Measurements from ENCODE around the gene CHCHD2.
"Not testable (repeated sequence)": the region's sequence is repeated elsewhere in the genome, so short reads cannot be mapped to it uniquely, and the experiment has no call there.

The CHCHD2 gene

DNA sequence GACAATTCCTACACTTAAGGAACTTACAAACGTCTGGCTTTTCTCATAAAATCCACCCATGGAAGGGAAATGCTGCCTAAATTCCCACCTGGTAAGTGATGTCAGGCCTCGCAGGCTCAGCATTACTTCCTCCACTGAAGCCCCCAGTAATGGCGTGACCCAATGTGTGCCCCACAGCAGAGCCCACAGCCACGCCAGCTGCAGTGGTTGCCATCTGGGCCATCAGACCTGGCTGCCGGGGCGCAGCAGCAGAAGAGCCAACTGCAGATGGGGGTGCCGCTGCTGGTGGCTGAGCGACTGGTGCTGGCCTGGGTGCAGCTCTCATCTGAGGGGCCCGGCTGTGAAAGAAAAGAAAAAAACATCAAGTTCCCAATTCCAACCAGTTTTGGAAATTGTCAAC lies 2.1 kb downstream of the CHCHD2 start:
- not testable (repeated sequence) for H3K9me3 ChIP-seq (ENCODE audit: control insufficient read depth, low read depth, low read length); H3K4me3 ChIP-seq (ENCODE audit: low read length); H3K9ac ChIP-seq (ENCODE audit: low read length); H3K27ac ChIP-seq (ENCODE audit: low read length); H3K27me3 ChIP-seq (ENCODE audit: control insufficient read depth, insufficient read depth, low read length); H3K4me1 ChIP-seq (ENCODE audit: control insufficient read depth, low read depth, low read length)
- H3K36me3 ChIP-seq (ENCODE audit: control insufficient read depth, low read depth, low read length), result peaks cover 44% of the 10 kb centered on the region

DNA sequence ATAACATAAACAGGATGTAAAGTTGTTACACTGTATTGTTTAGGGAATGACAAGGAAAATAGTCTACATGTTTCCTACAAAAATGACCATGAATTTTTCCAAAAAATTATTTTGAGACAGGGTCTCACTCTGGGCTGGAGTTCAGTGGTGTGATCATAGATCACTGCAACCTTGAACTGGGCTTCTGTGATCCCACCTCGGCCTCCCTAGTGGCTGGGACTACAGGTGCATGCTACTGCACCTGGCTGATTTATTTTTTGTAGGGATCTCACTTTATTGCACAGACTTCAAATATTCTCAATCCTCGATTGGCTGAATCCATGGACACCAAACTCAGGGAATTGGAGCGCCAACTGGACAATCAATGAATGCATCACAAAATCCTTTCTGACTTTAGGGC lies 6.6 kb downstream of the CHCHD2 start:
- peaks cover 44% of the 10 kb centered on the region for H3K36me3 ChIP-seq (ENCODE audit: control insufficient read depth, low read depth, low read length)
- H3K9me3 ChIP-seq (ENCODE audit: control insufficient read depth, low read depth, low read length), result no peaks in the 10 kb centered on the region
- no peak overlapping the region for H3K9ac ChIP-seq (ENCODE audit: low read length)
- no peaks in the 10 kb centered on the region for H3K4me1 ChIP-seq (ENCODE audit: control insufficient read depth, low read depth, low read length)
- H3K4me3 ChIP-seq (ENCODE audit: low read length), result no peak overlapping the region
- H3K27ac ChIP-seq (ENCODE audit: low read length), result no peak overlapping the region
- no peaks in the 10 kb centered on the region for H3K27me3 ChIP-seq (ENCODE audit: control insufficient read depth, insufficient read depth, low read length)

DNA sequence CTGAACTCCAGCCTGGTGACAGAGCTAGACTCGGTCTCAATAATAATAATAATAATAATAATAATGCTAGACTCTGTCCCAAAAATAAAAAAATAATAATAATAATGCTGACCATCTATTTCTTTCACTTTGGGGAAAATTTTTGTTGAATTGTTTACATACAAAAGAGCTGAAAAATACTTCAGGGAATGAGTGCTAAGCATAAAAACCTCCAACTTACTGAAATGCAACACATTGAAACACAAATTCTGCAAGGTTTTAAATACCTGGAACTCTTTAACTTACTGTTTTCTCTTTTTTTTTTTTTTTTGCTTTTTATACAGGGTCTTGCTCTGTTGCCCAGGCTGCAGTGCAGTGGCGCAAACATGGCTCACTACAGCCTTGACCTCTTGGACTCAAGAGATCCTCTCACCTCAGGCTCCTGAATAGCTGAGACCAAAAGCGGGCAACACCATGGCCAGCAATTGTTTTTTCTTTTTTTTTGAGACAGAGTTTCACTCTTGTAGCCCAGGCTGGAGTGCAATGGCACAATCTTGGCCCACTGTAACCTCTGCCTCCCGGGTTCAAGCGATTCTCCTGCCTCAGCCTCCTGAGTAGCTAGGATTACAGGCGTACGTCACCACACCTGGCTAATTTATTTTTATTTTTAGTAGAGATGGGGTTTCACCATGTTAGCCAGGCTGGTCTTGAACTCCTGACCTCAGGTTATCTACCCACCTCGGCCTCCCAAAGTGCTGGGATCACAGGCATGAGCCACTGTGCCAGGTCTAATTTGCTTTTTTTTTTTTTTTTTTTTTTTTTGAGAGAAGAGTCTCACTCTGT lies 7.9 kb downstream of the CHCHD2 start:
- H3K27ac ChIP-seq (ENCODE audit: low read length), result not testable (repeated sequence)
- peaks cover 36% of the 10 kb centered on the region for H3K36me3 ChIP-seq (ENCODE audit: control insufficient read depth, low read depth, low read length)

GRCh38 chr7:56097700-56098099 lies 8.6 kb downstream of the CHCHD2 start:
- no peak overlapping the region for H3K27ac ChIP-seq (ENCODE audit: low read length)
- H3K9ac ChIP-seq (ENCODE audit: low read length), result no peak overlapping the region
- H3K27me3 ChIP-seq (ENCODE audit: control insufficient read depth, insufficient read depth, low read length), result no peaks in the 10 kb centered on the region
- no peaks in the 10 kb centered on the region for H3K4me1 ChIP-seq (ENCODE audit: control insufficient read depth, low read depth, low read length)
- no peaks in the 10 kb centered on the region for H3K9me3 ChIP-seq (ENCODE audit: control insufficient read depth, low read depth, low read length)
- H3K4me3 ChIP-seq (ENCODE audit: low read length), result no peak overlapping the region
- H3K36me3 ChIP-seq (ENCODE audit: control insufficient read depth, low read depth, low read length), result peaks cover 32% of the 10 kb centered on the region

More for the DNA sequence above, 7.9 kb downstream of the CHCHD2 start:
- H3K4me3 ChIP-seq (ENCODE audit: low read length); H3K4me1 ChIP-seq (ENCODE audit: control insufficient read depth, low read depth, low read length); H3K9ac ChIP-seq (ENCODE audit: low read length); H3K27me3 ChIP-seq (ENCODE audit: control insufficient read depth, insufficient read depth, low read length); H3K9me3 ChIP-seq (ENCODE audit: control insufficient read depth, low read depth, low read length): not testable (repeated sequence)

DNA sequence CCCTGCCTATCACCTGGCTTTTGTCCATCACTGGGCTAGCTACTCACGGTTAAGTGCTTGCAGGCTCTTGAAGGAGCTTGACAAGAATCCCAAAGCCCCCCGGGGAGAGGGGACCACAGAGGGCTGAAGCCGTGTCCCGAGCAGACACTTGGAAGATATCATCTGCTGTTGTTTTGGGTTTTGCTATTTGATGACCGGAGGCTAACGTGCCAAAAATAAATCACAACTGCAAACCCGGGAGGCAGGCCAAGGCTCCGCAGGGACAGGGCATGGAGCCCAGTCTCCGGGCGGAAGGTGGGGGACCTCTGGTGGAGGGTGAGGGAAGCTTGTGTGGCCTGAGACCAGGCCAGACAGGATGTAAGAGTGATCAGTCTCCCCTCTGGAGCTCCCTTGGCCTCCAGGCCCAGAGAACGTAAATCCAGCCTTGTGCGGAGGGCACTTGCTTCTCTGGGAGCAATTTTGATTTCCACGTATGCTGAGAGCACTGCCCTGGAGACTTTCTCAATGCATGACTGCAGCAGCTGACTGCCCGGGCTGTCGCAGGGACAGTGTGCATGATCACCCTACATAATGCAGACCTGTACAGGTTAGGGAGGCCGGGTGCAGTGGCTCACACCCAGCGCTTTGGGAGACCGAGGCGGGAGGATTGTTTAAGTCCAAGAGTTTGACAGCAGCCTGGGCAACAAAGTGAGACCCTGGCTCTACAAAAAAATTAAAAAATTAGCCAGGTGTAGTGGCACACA lies 13.3 kb downstream of the CHCHD2 start, which contains the start of gene PHKG1:
Gene PHKG1 (minus strand): TSS at position 164 of the 743 bp plus-strand sequence. CDS start 4,011 bp downstream, outside the sequence.
- no peak within 1 kb of the TSS for H3K4me3 ChIP-seq (ENCODE audit: low read length)
- no peaks in the 10 kb centered on the region for H3K36me3 ChIP-seq (ENCODE audit: control insufficient read depth, low read depth, low read length)
- no peaks in the 10 kb centered on the region for H3K27me3 ChIP-seq (ENCODE audit: control insufficient read depth, insufficient read depth, low read length)
- H3K9ac ChIP-seq (ENCODE audit: low read length), result no peak within 1 kb of the TSS
- no peaks in the 10 kb centered on the region for H3K4me1 ChIP-seq (ENCODE audit: control insufficient read depth, low read depth, low read length)
- H3K9me3 ChIP-seq (ENCODE audit: control insufficient read depth, low read depth, low read length), result no peaks in the 10 kb centered on the region
- H3K27ac ChIP-seq (ENCODE audit: low read length), result no peak within 1 kb of the TSS

DNA sequence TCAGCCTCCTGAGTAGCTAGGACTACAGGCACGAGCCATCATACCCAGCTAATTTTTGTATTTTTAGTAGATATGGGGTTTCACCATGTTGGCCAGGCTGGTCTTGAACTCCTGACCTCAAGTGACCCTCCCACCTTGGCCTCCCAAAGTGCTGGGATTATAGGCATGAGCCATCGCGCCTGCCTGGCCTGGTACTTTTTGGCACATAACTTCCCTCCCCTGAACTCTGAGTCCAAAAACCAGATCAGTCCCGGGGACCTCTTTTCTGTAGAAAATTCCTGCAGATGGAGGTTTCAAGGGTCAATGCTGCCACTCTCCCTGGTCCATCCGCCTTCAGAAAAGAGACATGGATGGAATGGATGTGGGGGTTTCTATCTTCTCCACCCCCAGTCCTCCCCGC lies 13.9 kb downstream of the CHCHD2 start:
- H3K4me3 ChIP-seq (ENCODE audit: low read length); H3K27me3 ChIP-seq (ENCODE audit: control insufficient read depth, insufficient read depth, low read length); H3K9me3 ChIP-seq (ENCODE audit: control insufficient read depth, low read depth, low read length); H3K27ac ChIP-seq (ENCODE audit: low read length); H3K4me1 ChIP-seq (ENCODE audit: control insufficient read depth, low read depth, low read length); H3K9ac ChIP-seq (ENCODE audit: low read length); H3K36me3 ChIP-seq (ENCODE audit: control insufficient read depth, low read depth, low read length): not testable (repeated sequence)

DNA sequence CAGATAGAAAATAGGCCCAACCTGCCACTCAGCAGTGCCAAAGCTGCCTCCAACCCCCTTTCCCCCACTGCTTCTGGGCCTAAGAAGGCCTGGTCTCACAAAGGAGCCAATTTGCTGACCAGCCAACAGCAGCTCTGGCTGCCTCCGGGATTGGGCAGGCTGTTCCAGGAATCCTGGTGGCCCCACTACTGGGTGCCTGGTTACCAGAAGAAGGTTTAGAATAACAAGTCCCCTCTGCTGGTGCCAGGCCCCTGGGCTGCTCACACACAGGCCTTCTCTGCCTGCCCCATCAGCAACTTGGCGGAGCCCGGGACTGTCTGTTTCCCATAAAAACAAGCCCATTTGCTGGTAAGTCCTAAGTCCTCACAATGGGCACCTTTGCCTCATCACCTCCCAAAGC lies 14.7 kb downstream of the CHCHD2 start:
- H3K27ac ChIP-seq (ENCODE audit: low read length), result no peak overlapping the region
- no peaks in the 10 kb centered on the region for H3K36me3 ChIP-seq (ENCODE audit: control insufficient read depth, low read depth, low read length)
- no peaks in the 10 kb centered on the region for H3K4me1 ChIP-seq (ENCODE audit: control insufficient read depth, low read depth, low read length)
- H3K9me3 ChIP-seq (ENCODE audit: control insufficient read depth, low read depth, low read length), result no peaks in the 10 kb centered on the region
- no peak overlapping the region for H3K4me3 ChIP-seq (ENCODE audit: low read length)
- no peak overlapping the region for H3K9ac ChIP-seq (ENCODE audit: low read length)
- no peaks in the 10 kb centered on the region for H3K27me3 ChIP-seq (ENCODE audit: control insufficient read depth, insufficient read depth, low read length)

GRCh38 chr7:56087445-56087844 lies 18.8 kb downstream of the CHCHD2 start:
- Histone ChIP-seq H3K9me3 (ENCODE audit: control insufficient read depth, low read depth, low read length) (no peaks in the 10 kb centered on the region), H3K9ac (ENCODE audit: low read length) (no peak overlapping the region), H3K27ac (ENCODE audit: low read length) (no peak overlapping the region), H3K27me3 (ENCODE audit: control insufficient read depth, insufficient read depth, low read length) (no peaks in the 10 kb centered on the region), H3K4me1 (ENCODE audit: control insufficient read depth, low read depth, low read length) (no peaks in the 10 kb centered on the region), H3K4me3 (ENCODE audit: low read length) (no peak overlapping the region), H3K36me3 (ENCODE audit: control insufficient read depth, low read depth, low read length) (no peaks in the 10 kb centered on the region)

- Histone ChIP-seq H3K36me3 (ENCODE audit: control insufficient read depth, low read depth, low read length) (no peaks in the 10 kb centered on the region), H3K27me3 (ENCODE audit: control insufficient read depth, insufficient read depth, low read length) (no peaks in the 10 kb centered on the region), H3K9me3 (ENCODE audit: control insufficient read depth, low read depth, low read length) (no peaks in the 10 kb centered on the region), H3K27ac (ENCODE audit: low read length) (no peak overlapping the region), H3K9ac (ENCODE audit: low read length) (no peak overlapping the region), H3K4me3 (ENCODE audit: low read length) (no peak overlapping the region), H3K4me1 (ENCODE audit: control insufficient read depth, low read depth, low read length) (no peaks in the 10 kb centered on the region)
These were observed 19.5 kb downstream of the CHCHD2 start for GRCh38 chr7:56086761-56087160.

DNA sequence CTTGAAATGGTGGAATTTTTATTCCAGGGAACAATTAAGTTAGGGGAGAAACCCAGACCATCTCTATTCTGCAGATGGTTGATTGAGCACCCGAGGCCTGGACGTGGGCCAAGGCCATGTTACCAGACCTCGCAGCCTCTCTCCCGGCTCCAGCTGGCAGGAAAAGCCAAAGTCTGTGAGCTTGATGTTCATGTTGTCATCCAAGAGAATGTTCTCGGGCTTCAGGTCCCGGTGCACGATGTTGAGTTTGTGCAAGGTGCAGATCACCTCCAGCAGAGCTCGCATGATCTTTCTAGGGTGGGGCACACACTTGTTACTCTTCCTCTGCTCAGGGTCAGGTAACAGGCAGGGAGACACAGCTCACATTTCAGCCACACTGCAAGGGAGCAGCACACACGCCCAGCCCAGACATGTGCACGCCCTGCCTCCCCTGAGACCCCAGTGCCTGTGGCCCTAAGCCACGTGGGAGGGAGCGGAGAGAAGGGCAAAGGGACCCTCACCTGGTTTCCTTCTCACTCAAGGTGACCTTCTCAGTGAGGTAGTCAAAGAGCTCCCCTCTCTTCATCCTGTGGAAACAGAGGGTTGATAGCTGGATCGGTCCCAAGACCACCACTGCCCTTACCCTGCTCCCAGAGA lies 23.0 kb downstream of the CHCHD2 start:
- H3K9ac ChIP-seq (ENCODE audit: low read length), result no peak overlapping the region
- no peak overlapping the region for H3K27ac ChIP-seq (ENCODE audit: low read length)
- H3K36me3 ChIP-seq (ENCODE audit: control insufficient read depth, low read depth, low read length), result peaks cover 11% of the 10 kb centered on the region
- no peaks in the 10 kb centered on the region for H3K4me1 ChIP-seq (ENCODE audit: control insufficient read depth, low read depth, low read length)
- H3K4me3 ChIP-seq (ENCODE audit: low read length), result no peak overlapping the region
- H3K9me3 ChIP-seq (ENCODE audit: control insufficient read depth, low read depth, low read length), result no peaks in the 10 kb centered on the region
- H3K27me3 ChIP-seq (ENCODE audit: control insufficient read depth, insufficient read depth, low read length), result no peaks in the 10 kb centered on the region

GRCh38 chr7:56081626-56082340 lies 24.5 kb downstream of the CHCHD2 start:
- Histone ChIP-seq H3K27me3 (ENCODE audit: control insufficient read depth, insufficient read depth, low read length) (no peaks in the 10 kb centered on the region), H3K27ac (ENCODE audit: low read length) (no peak overlapping the region), H3K36me3 (ENCODE audit: control insufficient read depth, low read depth, low read length) (peaks cover 18% of the 10 kb centered on the region), H3K9me3 (ENCODE audit: control insufficient read depth, low read depth, low read length) (no peaks in the 10 kb centered on the region), H3K9ac (ENCODE audit: low read length) (no peak overlapping the region), H3K4me1 (ENCODE audit: control insufficient read depth, low read depth, low read length) (no peaks in the 10 kb centered on the region), H3K4me3 (ENCODE audit: low read length) (no peak overlapping the region)
